ENCODE results near the gene IFI44L.

Gene IFI44L

GRCh38 chr1:78641558-78641957, 21.3 kb downstream of the IFI44L start:
- H2AFZ ChIP-seq (ENCODE audit: low read depth, low read length, severe bottlenecking) = no peak overlapping the region
- no peaks in the 10 kb centered on the region for H3K9me3 ChIP-seq (ENCODE audit: insufficient read depth, low read length)
- H3K4me2 ChIP-seq (ENCODE audit: low read depth, low read length, poor library complexity, severe bottlenecking) = no peak overlapping the region
- TF ChIP-seq, protein P1, sequence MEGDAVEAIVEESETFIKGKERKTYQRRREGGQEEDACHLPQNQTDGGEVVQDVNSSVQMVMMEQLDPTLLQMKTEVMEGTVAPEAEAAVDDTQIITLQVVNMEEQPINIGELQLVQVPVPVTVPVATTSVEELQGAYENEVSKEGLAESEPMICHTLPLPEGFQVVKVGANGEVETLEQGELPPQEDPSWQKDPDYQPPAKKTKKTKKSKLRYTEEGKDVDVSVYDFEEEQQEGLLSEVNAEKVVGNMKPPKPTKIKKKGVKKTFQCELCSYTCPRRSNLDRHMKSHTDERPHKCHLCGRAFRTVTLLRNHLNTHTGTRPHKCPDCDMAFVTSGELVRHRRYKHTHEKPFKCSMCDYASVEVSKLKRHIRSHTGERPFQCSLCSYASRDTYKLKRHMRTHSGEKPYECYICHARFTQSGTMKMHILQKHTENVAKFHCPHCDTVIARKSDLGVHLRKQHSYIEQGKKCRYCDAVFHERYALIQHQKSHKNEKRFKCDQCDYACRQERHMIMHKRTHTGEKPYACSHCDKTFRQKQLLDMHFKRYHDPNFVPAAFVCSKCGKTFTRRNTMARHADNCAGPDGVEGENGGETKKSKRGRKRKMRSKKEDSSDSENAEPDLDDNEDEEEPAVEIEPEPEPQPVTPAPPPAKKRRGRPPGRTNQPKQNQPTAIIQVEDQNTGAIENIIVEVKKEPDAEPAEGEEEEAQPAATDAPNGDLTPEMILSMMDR (IDR thresholded peaks at IDR 0.05; ENCODE audit: insufficient read depth, low read length, poor library complexity, severe bottlenecking) = no peak
- no peak for TF ChIP-seq EZH2phosphoT487 (conservative IDR thresholded peaks at IDR 0.05; ENCODE audit: low read length)
- no peaks in the 10 kb centered on the region for H4K20me1 ChIP-seq (ENCODE audit: low read depth, low read length)
- no peaks in the 10 kb centered on the region for H3K27me3 ChIP-seq (ENCODE audit: low read length)
- no peak overlapping the region for H3K27ac ChIP-seq (ENCODE audit: low read depth, low read length)
- no peaks in the 10 kb centered on the region for H3K36me3 ChIP-seq (ENCODE audit: low read length)
- no peaks in the 10 kb centered on the region for H3K9me2 ChIP-seq (replicated peaks; ENCODE audit: insufficient read depth, low read length)
- H3K9ac ChIP-seq (ENCODE audit: low read length) = no peak overlapping the region
- no peaks in the 10 kb centered on the region for H3K79me2 ChIP-seq (ENCODE audit: insufficient read depth, low read length)
- no peaks in the 10 kb centered on the region for H3F3A ChIP-seq (ENCODE audit: insufficient read depth)
- H3K4me3 ChIP-seq (ENCODE audit: insufficient read depth, low read length, poor library complexity, severe bottlenecking) = no peak overlapping the region

DNA sequence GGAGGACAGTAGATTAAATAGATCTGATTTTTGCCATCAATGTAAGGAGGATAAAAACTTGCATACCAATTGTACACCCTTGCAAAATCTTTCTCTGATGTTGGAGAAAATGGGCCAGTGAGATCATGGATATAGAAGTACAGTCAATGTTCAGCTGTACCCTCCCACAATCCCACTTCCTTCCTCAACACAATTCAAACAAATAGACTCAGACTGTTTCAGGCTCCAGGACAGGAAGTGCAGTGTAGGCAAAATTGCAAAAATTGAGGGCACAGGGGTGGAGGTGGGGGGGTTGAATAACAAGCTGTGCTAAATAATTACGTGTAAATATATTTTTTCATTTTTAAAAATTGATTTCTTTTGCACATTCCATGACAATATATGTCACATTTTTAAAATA, 25.5 kb downstream of the IFI44L start:
- Histone ChIP-seq H3K9me3 (ENCODE audit: insufficient read depth, low read length) (no peaks in the 10 kb centered on the region), H3F3A (ENCODE audit: insufficient read depth) (no peaks in the 10 kb centered on the region)
- TF ChIP-seq EZH2phosphoT487 (conservative IDR thresholded peaks at IDR 0.05; ENCODE audit: low read length) = no peak
- TF ChIP-seq, protein P1 (IDR thresholded peaks at IDR 0.05; ENCODE audit: insufficient read depth, low read length, poor library complexity, severe bottlenecking) = no peak

GRCh38 chr1:78647238-78647637, 27.0 kb downstream of the IFI44L start:
- no peaks in the 10 kb centered on the region for H3F3A ChIP-seq (ENCODE audit: insufficient read depth)
- H3K27me3 ChIP-seq (ENCODE audit: low read length) = no peaks in the 10 kb centered on the region
- no peaks in the 10 kb centered on the region for H3K9me3 ChIP-seq (ENCODE audit: insufficient read depth, low read length)
- H4K20me1 ChIP-seq (ENCODE audit: low read depth, low read length) = no peaks in the 10 kb centered on the region
- no peaks in the 10 kb centered on the region for H3K79me2 ChIP-seq (ENCODE audit: insufficient read depth, low read length)
- H3K27ac ChIP-seq (ENCODE audit: low read depth, low read length) = no peak overlapping the region
- H2AFZ ChIP-seq (ENCODE audit: low read depth, low read length, severe bottlenecking) = no peak overlapping the region
- TF ChIP-seq, protein P1 (IDR thresholded peaks at IDR 0.05; ENCODE audit: insufficient read depth, low read length, poor library complexity, severe bottlenecking) = no peak
- no peak for TF ChIP-seq EZH2phosphoT487 (conservative IDR thresholded peaks at IDR 0.05; ENCODE audit: low read length)
- H3K9ac ChIP-seq (ENCODE audit: low read length) = no peak overlapping the region
- H3K4me2 ChIP-seq (ENCODE audit: low read depth, low read length, poor library complexity, severe bottlenecking) = no peak overlapping the region
- no peaks in the 10 kb centered on the region for H3K36me3 ChIP-seq (ENCODE audit: low read length)
- no peak overlapping the region for H3K4me3 ChIP-seq (ENCODE audit: insufficient read depth, low read length, poor library complexity, severe bottlenecking)
- no peaks in the 10 kb centered on the region for H3K9me2 ChIP-seq (replicated peaks; ENCODE audit: insufficient read depth, low read length)

More for the DNA sequence above, 25.5 kb downstream of the IFI44L start:
- Histone ChIP-seq H3K27ac (ENCODE audit: low read depth, low read length) (no peak overlapping the region), H2AFZ (ENCODE audit: low read depth, low read length, severe bottlenecking) (no peak overlapping the region), H3K4me3 (ENCODE audit: insufficient read depth, low read length, poor library complexity, severe bottlenecking) (no peak overlapping the region), H3K36me3 (ENCODE audit: low read length) (no peaks in the 10 kb centered on the region), H3K79me2 (ENCODE audit: insufficient read depth, low read length) (no peaks in the 10 kb centered on the region), H3K9me2 (replicated peaks; ENCODE audit: insufficient read depth, low read length) (no peaks in the 10 kb centered on the region), H3K27me3 (ENCODE audit: low read length) (no peaks in the 10 kb centered on the region), H3K4me2 (ENCODE audit: low read depth, low read length, poor library complexity, severe bottlenecking) (no peak overlapping the region), H4K20me1 (ENCODE audit: low read depth, low read length) (no peaks in the 10 kb centered on the region), H3K9ac (ENCODE audit: low read length) (no peak overlapping the region)

All from SU-DHL-6 (cell line).